OCI-LY7 (cell line): ENCODE results near the gene HIVEP3.

Experiments
- EZH2phosphoT487 ChIP-seq: fragments of 200-600 bp; sonication (generic); IDR thresholded peaks from 2 replicates; pipeline ENCODE4 v1.6.1; 2018; ENCODE audit warnings: low read depth, borderline replicate concordance, mild to moderate bottlenecking, mixed run types, antibody characterized with exemption, low read length, moderate library complexity, mixed read lengths
- TF ChIP-seq, protein P1 (sequence below): fragments of 200-600 bp; sonication (generic); conservative IDR thresholded peaks from 2 replicates; pipeline ENCODE4 v1.5.1; 2014; ENCODE audit warnings: mild to moderate bottlenecking, antibody characterized with exemption, low read length, moderate library complexity, mixed read lengths

DNA sequence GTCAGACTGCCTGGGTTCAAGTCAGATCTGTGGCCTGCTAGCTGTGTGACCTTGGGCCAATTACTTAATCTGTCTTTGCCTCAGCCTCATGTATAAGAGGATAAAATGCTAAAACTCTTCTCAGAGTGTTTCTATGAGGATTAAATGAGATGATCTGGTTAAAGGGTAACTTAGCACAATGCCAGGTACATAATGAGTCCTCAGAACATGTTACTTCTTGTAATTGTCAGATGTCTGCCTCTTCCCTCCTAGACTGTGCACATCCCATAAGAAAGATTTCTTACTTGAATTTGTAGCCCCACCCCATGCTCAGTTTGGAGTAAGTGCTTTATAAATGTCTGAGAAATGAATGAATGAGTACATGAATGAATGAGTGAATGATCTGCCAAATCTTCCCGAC, 34.6 kb upstream of the HIVEP3 start:
- TF ChIP-seq, protein P1, sequence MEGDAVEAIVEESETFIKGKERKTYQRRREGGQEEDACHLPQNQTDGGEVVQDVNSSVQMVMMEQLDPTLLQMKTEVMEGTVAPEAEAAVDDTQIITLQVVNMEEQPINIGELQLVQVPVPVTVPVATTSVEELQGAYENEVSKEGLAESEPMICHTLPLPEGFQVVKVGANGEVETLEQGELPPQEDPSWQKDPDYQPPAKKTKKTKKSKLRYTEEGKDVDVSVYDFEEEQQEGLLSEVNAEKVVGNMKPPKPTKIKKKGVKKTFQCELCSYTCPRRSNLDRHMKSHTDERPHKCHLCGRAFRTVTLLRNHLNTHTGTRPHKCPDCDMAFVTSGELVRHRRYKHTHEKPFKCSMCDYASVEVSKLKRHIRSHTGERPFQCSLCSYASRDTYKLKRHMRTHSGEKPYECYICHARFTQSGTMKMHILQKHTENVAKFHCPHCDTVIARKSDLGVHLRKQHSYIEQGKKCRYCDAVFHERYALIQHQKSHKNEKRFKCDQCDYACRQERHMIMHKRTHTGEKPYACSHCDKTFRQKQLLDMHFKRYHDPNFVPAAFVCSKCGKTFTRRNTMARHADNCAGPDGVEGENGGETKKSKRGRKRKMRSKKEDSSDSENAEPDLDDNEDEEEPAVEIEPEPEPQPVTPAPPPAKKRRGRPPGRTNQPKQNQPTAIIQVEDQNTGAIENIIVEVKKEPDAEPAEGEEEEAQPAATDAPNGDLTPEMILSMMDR, result no peak
- TF ChIP-seq EZH2phosphoT487, result no peak
